Trophoblast cell (in vitro differentiated cells and primary cell): ENCODE measurements around the gene KRTAP9-9.
"Not testable (repeated sequence)": the region's sequence is repeated elsewhere in the genome, so short reads cannot be mapped to it uniquely, and the experiment has no call there.

ENCODE experiments used
- DNase-seq, 2 donors: peaks; one replicate each; pipeline ENCODE4 v3.0.0-alpha.2; 2016
- H2AFZ ChIP-seq: 2 replicates; pipeline ENCODE4 v1.6.1; 2013; ENCODE audit warnings: low read length, moderate library complexity, mild to moderate bottlenecking; ENCODE audit not compliant: insufficient read depth, poor library complexity
- H2AK5ac ChIP-seq: 2 replicates; pipeline ENCODE4 v1.6.1; 2013; ENCODE audit warnings: mild to moderate bottlenecking, low read length
- H2BK120ac ChIP-seq: 2 replicates; pipeline ENCODE4 v1.6.1; 2013; ENCODE audit warnings: low read length, mild to moderate bottlenecking, moderate library complexity; ENCODE audit not compliant: insufficient read depth, poor library complexity
- H2BK12ac ChIP-seq: 2 replicates; pipeline ENCODE4 v1.6.1; 2013; ENCODE audit warnings: mild to moderate bottlenecking, low read length, moderate library complexity
- H2BK5ac ChIP-seq: 2 replicates; pipeline ENCODE4 v1.6.1; 2013; ENCODE audit warnings: low read length, low read depth, moderate library complexity, mild to moderate bottlenecking; ENCODE audit not compliant: poor library complexity
- H3K14ac ChIP-seq: 2 replicates; pipeline ENCODE4 v1.6.1; 2013; ENCODE audit warnings: mild to moderate bottlenecking, low read length
- H3K18ac ChIP-seq: 2 replicates; pipeline ENCODE4 v1.6.1; 2013; ENCODE audit warnings: mild to moderate bottlenecking, low read length
- H3K23ac ChIP-seq: 2 replicates; pipeline ENCODE4 v1.6.1; 2013; ENCODE audit warnings: low read length
- H3K27ac ChIP-seq: 2 replicates; pipeline ENCODE4 v1.5.1; 2013; ENCODE audit warnings: low read depth, mild to moderate bottlenecking, inconsistent platforms, low read length, moderate library complexity
- H3K27me3 ChIP-seq: 2 replicates; pipeline ENCODE4 v1.6.1; 2013; ENCODE audit warnings: inconsistent platforms, mild to moderate bottlenecking, low read length, moderate library complexity; ENCODE audit not compliant: insufficient read depth
- H3K36me3 ChIP-seq, 2 experiments: 1 replicate in 1 of 2; 2 replicates in 1 of 2; pipeline ENCODE4 v1.6.1; 2013; ENCODE audit warnings: low read length in 2 of 2, mild to moderate bottlenecking in 2 of 2, moderate library complexity in 1 of 2; ENCODE audit not compliant: insufficient read depth in 2 of 2, control insufficient read depth in 1 of 2
- H3K4ac ChIP-seq: 2 replicates; pipeline ENCODE4 v1.6.1; 2013; ENCODE audit warnings: low read depth, mild to moderate bottlenecking, low read length, moderate library complexity
- H3K4me1 ChIP-seq, 2 experiments: 1 replicate in 1 of 2; 2 replicates in 1 of 2; pipeline ENCODE4 v1.6.1; 2013; ENCODE audit warnings: low read length in 2 of 2, mild to moderate bottlenecking in 2 of 2, moderate library complexity in 1 of 2; ENCODE audit not compliant: insufficient read depth in 2 of 2, control insufficient read depth in 1 of 2
- H3K4me2 ChIP-seq: 2 replicates; pipeline ENCODE4 v1.6.1; 2013; ENCODE audit warnings: inconsistent platforms, mild to moderate bottlenecking, low read length, moderate library complexity
- H3K4me3 ChIP-seq: 2 replicates; pipeline ENCODE4 v1.5.1; 2013; ENCODE audit warnings: mild to moderate bottlenecking, low read depth, low read length, inconsistent platforms
- H3K79me1 ChIP-seq: one replicate; pipeline ENCODE4 v1.6.1; 2013; ENCODE audit warnings: low read length
- H3K79me2 ChIP-seq: 2 replicates; pipeline ENCODE4 v1.6.1; 2013; ENCODE audit warnings: low read length, mild to moderate bottlenecking; ENCODE audit not compliant: control insufficient read depth, insufficient read depth, poor library complexity
- H3K9ac ChIP-seq: 2 replicates; pipeline ENCODE4 v1.6.1; 2013; ENCODE audit warnings: mild to moderate bottlenecking, low read length
- H3K9me3 ChIP-seq: 2 replicates; pipeline ENCODE4 v1.6.1; 2013; ENCODE audit warnings: low read depth, mild to moderate bottlenecking, control low read depth, inconsistent platforms, low read length; ENCODE audit not compliant: insufficient read depth
- H4K12ac ChIP-seq: 2 replicates; pipeline ENCODE4 v1.6.1; 2013; ENCODE audit warnings: low read depth, mild to moderate bottlenecking, low read length, moderate library complexity
- H4K8ac ChIP-seq: 2 replicates; pipeline ENCODE4 v1.6.1; 2013; ENCODE audit warnings: low read depth, mild to moderate bottlenecking, low read length, moderate library complexity
- H4K91ac ChIP-seq: one replicate; pipeline ENCODE4 v1.6.1; 2013; ENCODE audit warnings: low read depth, mild to moderate bottlenecking, low read length, moderate library complexity
- WGBS: extraction: QIAGEN DNeasy Blood & Tissue Kit; methylation state at CpG from one replicate; pipeline ENCODE4 v1.1.7; 2013; ENCODE audit warnings: missing lambda C conversion rate; ENCODE audit not compliant: insufficient read length, insufficient coverage; ENCODE audit errors: extremely low coverage; 5-methylcytosine and 5-hydroxymethylcytosine counted together

The KRTAP9-9 gene

GRCh38 chr17:41223821-41224220 is 31.4 kb upstream of the KRTAP9-9 start:
- no peak overlapping the region for H4K8ac ChIP-seq
- H3K27me3 ChIP-seq: no peaks in the 10 kb centered on the region
- H3K4ac ChIP-seq: no peak overlapping the region
- H3K9ac ChIP-seq: no peak overlapping the region
- WGBS: no CpG with 5 or more reads among the region's 2 CpGs
- H2BK120ac ChIP-seq: no peak overlapping the region
- H4K12ac ChIP-seq: no peak overlapping the region
- no peaks in the 10 kb centered on the region for H3K79me1 ChIP-seq
- no peak overlapping the region for H3K23ac ChIP-seq
- no peaks in the 10 kb centered on the region for H3K79me2 ChIP-seq
- H3K4me2 ChIP-seq: no peak overlapping the region
- H3K4me3 ChIP-seq: no peak overlapping the region
- no peak overlapping the region for H3K14ac ChIP-seq
- H3K27ac ChIP-seq: no peak overlapping the region
- no peak overlapping the region for H2AK5ac ChIP-seq
- no peaks in the 10 kb centered on the region for H3K9me3 ChIP-seq
- H4K91ac ChIP-seq: no peak overlapping the region
- no peak overlapping the region for H3K18ac ChIP-seq
- no peak overlapping the region for H2AFZ ChIP-seq
- no peak overlapping the region for H2BK5ac ChIP-seq
- no peaks in the 10 kb centered on the region for H3K36me3 ChIP-seq
- no peaks in the 10 kb centered on the region for H3K4me1 ChIP-seq
- no peak for DNase-seq
- no peak overlapping the region for H2BK12ac ChIP-seq

DNA sequence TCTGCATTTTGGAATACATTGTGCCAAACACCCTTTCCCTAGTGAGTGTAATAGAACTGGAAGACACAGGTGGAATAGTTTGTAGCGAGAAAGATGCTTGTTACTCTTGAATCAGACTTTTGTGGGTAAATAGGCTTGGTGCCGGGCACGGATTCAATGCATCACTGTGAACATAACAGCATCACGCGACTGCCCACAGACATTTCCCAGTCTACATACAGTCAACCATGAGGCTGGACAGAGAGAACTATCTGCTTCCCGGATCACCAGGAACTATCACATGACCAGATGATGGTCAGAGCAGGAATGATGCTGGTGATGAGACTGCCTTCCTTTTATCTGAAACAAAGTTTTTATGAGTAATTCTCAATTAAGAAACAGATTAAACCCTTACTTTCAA is 29.1 kb upstream of the KRTAP9-9 start:
- no peak overlapping the region for H2AK5ac ChIP-seq
- no peak overlapping the region for H3K4ac ChIP-seq
- no peaks in the 10 kb centered on the region for H3K4me1 ChIP-seq
- no peak overlapping the region for H2BK120ac ChIP-seq
- no peak overlapping the region for H3K4me3 ChIP-seq
- no peak overlapping the region for H3K27ac ChIP-seq
- H2BK5ac ChIP-seq: peak overlapping the region; percentile 40
- no peaks in the 10 kb centered on the region for H3K36me3 ChIP-seq
- H3K79me2 ChIP-seq: no peaks in the 10 kb centered on the region
- H3K27me3 ChIP-seq: no peaks in the 10 kb centered on the region
- H2BK12ac ChIP-seq: no peak overlapping the region
- no peak overlapping the region for H3K23ac ChIP-seq
- H4K12ac ChIP-seq: no peak overlapping the region
- no peak overlapping the region for H4K91ac ChIP-seq
- whole genome bisulfite sequencing: no CpG with 5 or more reads among the region's 6 CpGs
- peak in 1 of 2 donors; percentile 35 for DNase-seq
- H3K4me2 ChIP-seq: no peak overlapping the region
- H3K14ac ChIP-seq: no peak overlapping the region
- no peaks in the 10 kb centered on the region for H3K79me1 ChIP-seq
- no peak overlapping the region for H4K8ac ChIP-seq
- H2AFZ ChIP-seq: no peak overlapping the region
- no peak overlapping the region for H3K9ac ChIP-seq
- no peaks in the 10 kb centered on the region for H3K9me3 ChIP-seq
- H3K18ac ChIP-seq: no peak overlapping the region

DNA sequence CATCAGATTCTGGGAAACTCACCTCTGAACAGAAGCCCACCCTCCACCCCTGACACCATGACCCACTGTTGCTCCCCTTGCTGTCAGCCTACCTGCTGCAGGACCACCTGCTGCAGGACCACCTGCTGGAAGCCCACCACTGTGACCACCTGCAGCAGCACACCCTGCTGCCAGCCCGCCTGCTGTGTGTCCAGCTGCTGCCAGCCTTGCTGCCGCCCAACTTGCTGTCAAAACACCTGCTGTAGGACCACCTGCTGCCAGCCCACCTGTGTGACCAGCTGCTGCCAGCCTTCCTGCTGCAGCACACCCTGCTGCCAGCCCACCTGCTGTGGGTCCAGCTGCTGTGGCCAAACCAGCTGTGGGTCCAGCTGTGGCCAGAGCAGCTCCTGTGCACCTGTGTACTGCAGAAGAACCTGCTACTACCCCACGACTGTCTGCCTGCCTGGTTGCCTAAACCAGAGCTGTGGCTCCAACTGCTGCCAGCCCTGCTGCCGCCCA is 28.5 kb upstream of the KRTAP9-9 start, which contains the start of gene KRTAP9-2:
Gene KRTAP9-2, plus strand, starts transcription at position 51 of the 498 bp plus-strand sequence. Its CDS starts 7 bp downstream, at position 58.
- H3K27ac ChIP-seq, H2AK5ac ChIP-seq, H3K4me3 ChIP-seq, H4K91ac ChIP-seq, H3K36me3 ChIP-seq, DNase-seq, H3K18ac ChIP-seq, H3K4ac ChIP-seq, H2AFZ ChIP-seq, H2BK120ac ChIP-seq, H3K4me1 ChIP-seq, H3K14ac ChIP-seq, H4K12ac ChIP-seq, H3K27me3 ChIP-seq, H3K4me2 ChIP-seq, H2BK12ac ChIP-seq, H4K8ac ChIP-seq, H3K23ac ChIP-seq, H3K9me3 ChIP-seq, H3K79me1 ChIP-seq, H3K79me2 ChIP-seq, H3K9ac ChIP-seq: not testable (repeated sequence)
- no CpG with 5 or more reads among the region's 4 CpGs for WGBS
- H2BK5ac ChIP-seq: peak within 1 kb of the TSS; percentile 40

GRCh38 chr17:41230094-41230493 is 25.1 kb upstream of the KRTAP9-9 start:
- no peaks in the 10 kb centered on the region for H3K9me3 ChIP-seq
- H3K79me1 ChIP-seq: no peaks in the 10 kb centered on the region
- H4K8ac ChIP-seq: no peak overlapping the region
- H3K27ac ChIP-seq: no peak overlapping the region
- no peak overlapping the region for H2AFZ ChIP-seq
- H3K4me2 ChIP-seq: no peak overlapping the region
- no peak overlapping the region for H2BK12ac ChIP-seq
- no peak overlapping the region for H3K23ac ChIP-seq
- H3K9ac ChIP-seq: no peak overlapping the region
- no peak for DNase-seq
- no peak overlapping the region for H2AK5ac ChIP-seq
- H2BK5ac ChIP-seq: no peak overlapping the region
- no peak overlapping the region for H4K12ac ChIP-seq
- no peaks in the 10 kb centered on the region for H3K27me3 ChIP-seq
- no peak overlapping the region for H3K4ac ChIP-seq
- H3K4me3 ChIP-seq: no peak overlapping the region
- no peak overlapping the region for H2BK120ac ChIP-seq
- no peak overlapping the region for H3K18ac ChIP-seq
- H3K14ac ChIP-seq: no peak overlapping the region
- no peaks in the 10 kb centered on the region for H3K36me3 ChIP-seq
- H4K91ac ChIP-seq: no peak overlapping the region
- no peaks in the 10 kb centered on the region for H3K79me2 ChIP-seq
- no peaks in the 10 kb centered on the region for H3K4me1 ChIP-seq
